Lower lobe of right lung (tissue), 2 donors: Measurements from ENCODE around the gene CPLX3. TPM values are rescaled to one million over a fixed set of nuclear protein-coding genes. Genes with fewer than 3 reads are reported as not detected.
A peak's percentile ranks its signal among the peaks of the same experiment; 100 is the strongest.

Experiments
- ATAC-seq, 2 donors: fragments of 200-7000 bp; cut with Tn5 transposase; one replicate each; pipeline ENCODE4 v1.9.1; 2020 to 2022; ENCODE audit warnings: mild to moderate bottlenecking in 2 of 2, moderate library complexity in 2 of 2
- DNase-seq: peaks from one replicate; pipeline ENCODE4 v3.0.0-alpha.2; 2020
- H3K27ac ChIP-seq: fragments of 200-600 bp; one replicate; pipeline ENCODE4 v1.8.0; 2022
- H3K27me3 ChIP-seq: fragments of 200-600 bp; one replicate; pipeline ENCODE4 v1.8.0; 2022; ENCODE audit warnings: low read depth
- H3K36me3 ChIP-seq: fragments of 200-600 bp; one replicate; pipeline ENCODE4 v1.8.0; 2022; ENCODE audit warnings: mild to moderate bottlenecking
- H3K4me1 ChIP-seq: fragments of 200-600 bp; one replicate; pipeline ENCODE4 v1.8.0; 2022
- H3K4me3 ChIP-seq: fragments of 200-600 bp; one replicate; pipeline ENCODE4 v1.8.0; 2022; ENCODE audit warnings: mild to moderate bottlenecking
- H3K9me3 ChIP-seq: fragments of 200-600 bp; one replicate; pipeline ENCODE4 v1.8.0; 2022
- intact Hi-C: fragments of 100-400 bp; cut with DNase I; formaldehyde crosslinking; loops from one replicate; pipeline ENCODE4 v1.11.0; 2022
- total RNA-seq: library from RNA; stranded (reverse); fragmentation: NEBNext Ultra II Directional; extraction: Animal tissue kit (Norgen Biotek cat#: 25700); gene quantifications from one replicate; pipeline ENCODE4 v1.2.1, GENCODE V29; 2021
- TF ChIP-seq, protein P1 (sequence below): fragments of 200-600 bp; IDR thresholded peaks from one replicate; pipeline ENCODE4 v1.8.0; 2022; ENCODE audit warnings: antibody characterized with exemption, mild to moderate bottlenecking
- donor health status: DM: no; HTN: yes; CAD: no; lungs with severe emphysema.

The CPLX3 gene
- total RNA-seq, 1 donor from 2014 or later: not detected

DNA sequence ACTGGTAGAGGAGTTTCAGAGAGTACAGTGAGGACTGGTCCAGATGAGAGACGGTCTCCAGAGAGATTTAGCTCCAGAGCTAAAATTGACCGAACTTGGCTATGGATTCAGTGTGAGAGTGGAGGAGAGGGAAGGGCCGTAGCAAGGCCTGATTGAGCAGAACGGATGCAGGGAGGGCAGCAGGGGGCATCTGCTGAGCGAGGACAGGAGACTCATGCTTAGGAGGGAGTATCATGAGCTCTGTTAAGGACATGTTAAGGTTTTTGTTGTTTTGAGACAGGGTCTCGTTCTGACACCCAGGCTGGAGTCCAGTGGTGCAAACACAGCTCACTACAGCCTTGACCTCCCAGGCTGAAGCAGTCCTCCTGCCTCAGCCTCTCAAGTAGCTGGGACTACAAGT lies 21.5 kb upstream of the CPLX3 start:
- H3K36me3 ChIP-seq: peaks cover 45% of the 10 kb centered on the region
- ATAC-seq: no peak
- H3K27me3 ChIP-seq: no peaks in the 10 kb centered on the region
- TF ChIP-seq, protein P1, sequence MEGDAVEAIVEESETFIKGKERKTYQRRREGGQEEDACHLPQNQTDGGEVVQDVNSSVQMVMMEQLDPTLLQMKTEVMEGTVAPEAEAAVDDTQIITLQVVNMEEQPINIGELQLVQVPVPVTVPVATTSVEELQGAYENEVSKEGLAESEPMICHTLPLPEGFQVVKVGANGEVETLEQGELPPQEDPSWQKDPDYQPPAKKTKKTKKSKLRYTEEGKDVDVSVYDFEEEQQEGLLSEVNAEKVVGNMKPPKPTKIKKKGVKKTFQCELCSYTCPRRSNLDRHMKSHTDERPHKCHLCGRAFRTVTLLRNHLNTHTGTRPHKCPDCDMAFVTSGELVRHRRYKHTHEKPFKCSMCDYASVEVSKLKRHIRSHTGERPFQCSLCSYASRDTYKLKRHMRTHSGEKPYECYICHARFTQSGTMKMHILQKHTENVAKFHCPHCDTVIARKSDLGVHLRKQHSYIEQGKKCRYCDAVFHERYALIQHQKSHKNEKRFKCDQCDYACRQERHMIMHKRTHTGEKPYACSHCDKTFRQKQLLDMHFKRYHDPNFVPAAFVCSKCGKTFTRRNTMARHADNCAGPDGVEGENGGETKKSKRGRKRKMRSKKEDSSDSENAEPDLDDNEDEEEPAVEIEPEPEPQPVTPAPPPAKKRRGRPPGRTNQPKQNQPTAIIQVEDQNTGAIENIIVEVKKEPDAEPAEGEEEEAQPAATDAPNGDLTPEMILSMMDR: no peak
- DNase-seq: no peak
- no peak overlapping the region for H3K27ac ChIP-seq
- intact Hi-C loops: no loop called here
- peaks cover 5% of the 10 kb centered on the region for H3K4me1 ChIP-seq
- no peaks in the 10 kb centered on the region for H3K9me3 ChIP-seq
- H3K4me3 ChIP-seq: no peak overlapping the region

DNA sequence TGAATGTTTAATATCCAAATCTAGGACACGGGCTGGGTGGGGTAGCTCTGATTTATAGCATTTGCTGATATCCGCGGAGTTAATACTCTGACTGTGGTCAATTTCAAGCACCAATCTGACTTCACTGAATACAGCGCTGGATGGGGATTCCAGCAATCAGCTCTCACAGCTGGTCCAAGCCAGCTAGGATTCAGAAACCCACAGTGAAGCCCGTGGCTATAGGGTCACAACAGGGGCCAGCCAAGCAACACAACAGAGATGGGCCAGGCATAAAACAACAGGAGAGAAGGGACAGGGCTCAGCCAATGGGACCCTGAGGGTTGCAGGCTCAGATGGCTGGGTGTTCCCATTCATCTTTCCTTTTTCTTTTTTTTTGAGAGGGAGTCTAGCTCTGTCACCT lies 19.1 kb upstream of the CPLX3 start:
- TF ChIP-seq, protein P1: no peak
- H3K27me3 ChIP-seq: no peaks in the 10 kb centered on the region
- intact Hi-C loops: no loop called here

DNA sequence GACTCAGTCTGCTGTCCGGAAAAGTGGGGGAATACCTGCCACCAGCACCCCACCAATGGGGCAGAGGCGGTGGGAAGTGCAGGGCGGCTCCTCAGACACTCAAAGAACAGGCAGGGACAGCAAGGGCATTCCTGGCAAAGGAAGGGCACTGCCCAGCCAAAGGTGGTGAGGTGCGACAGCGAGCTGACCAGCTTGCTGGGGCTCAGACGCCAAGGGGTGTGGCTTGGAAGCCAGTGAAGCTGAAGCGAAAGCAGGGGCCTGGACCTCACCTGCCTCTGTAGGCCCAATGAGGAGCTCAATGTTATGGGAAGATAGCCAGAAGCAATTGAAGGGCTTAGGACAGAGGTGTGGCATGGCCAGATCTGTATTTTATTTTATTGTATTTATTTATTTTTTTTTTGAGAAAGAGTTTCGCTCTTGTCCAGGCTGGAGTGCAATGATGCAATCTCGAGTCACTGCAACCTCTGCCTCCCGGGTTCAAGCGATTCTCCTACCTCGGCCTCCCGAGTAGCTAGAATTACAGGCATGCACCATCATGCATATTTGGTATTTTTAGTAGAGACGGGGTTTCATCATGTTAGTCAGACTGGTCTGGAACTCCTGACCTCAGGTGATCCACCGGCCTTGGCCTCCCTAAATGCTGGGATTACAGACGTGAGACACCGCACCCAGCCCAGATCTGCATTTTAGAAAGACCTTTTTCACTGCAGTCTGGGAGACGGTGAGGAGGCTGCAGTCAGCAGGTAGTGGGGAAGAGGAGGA lies 18.2 kb upstream of the CPLX3 start:
- Histone ChIP-seq H3K27me3 (no peaks in the 10 kb centered on the region), H3K4me1 (no peaks in the 10 kb centered on the region), H3K36me3 (peaks cover 12% of the 10 kb centered on the region), H3K27ac (no peak overlapping the region), H3K4me3 (no peak overlapping the region), H3K9me3 (no peaks in the 10 kb centered on the region)
- ATAC-seq (peak; percentile 78 to 92), DNase-seq (peak; percentile 78)
- intact Hi-C loops: no loop called here
- TF ChIP-seq, protein P1: no peak

More for the DNA sequence above, 19.1 kb upstream of the CPLX3 start:
- ATAC-seq (no peak), DNase-seq (no peak)
- no peak overlapping the region for H3K27ac ChIP-seq
- no peaks in the 10 kb centered on the region for H3K4me1 ChIP-seq
- H3K9me3 ChIP-seq: no peaks in the 10 kb centered on the region
- H3K4me3 ChIP-seq: no peak overlapping the region
- peaks cover 22% of the 10 kb centered on the region for H3K36me3 ChIP-seq

DNA sequence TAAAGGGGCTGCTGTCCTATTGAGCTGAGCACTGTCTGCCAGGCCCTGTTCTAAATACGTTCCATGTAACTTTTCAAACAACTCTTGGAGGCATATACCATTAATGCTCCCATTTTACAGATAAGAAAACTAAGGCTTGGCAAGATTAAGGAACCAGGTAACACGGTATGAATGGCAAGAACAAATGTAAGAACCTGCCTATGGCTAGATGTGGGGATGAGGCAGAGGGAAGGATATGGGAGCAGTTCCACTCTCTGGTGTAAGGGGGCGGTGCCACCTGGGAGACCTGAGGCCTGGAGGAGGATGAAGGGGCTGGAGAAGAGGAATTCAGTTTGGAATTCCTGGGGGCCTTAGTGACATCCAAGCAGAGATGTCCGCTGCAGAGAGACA lies 17.6 kb upstream of the CPLX3 start:
- TF ChIP-seq, protein P1: no peak
- H3K9me3 ChIP-seq: no peaks in the 10 kb centered on the region
- no peak for ATAC-seq
- H3K4me1 ChIP-seq: no peaks in the 10 kb centered on the region
- intact Hi-C loops: no loop called here
- H3K27me3 ChIP-seq: no peaks in the 10 kb centered on the region
- no peak overlapping the region for H3K27ac ChIP-seq
- DNase-seq: no peak
- H3K4me3 ChIP-seq: no peak overlapping the region
- peaks cover 6% of the 10 kb centered on the region for H3K36me3 ChIP-seq

DNA sequence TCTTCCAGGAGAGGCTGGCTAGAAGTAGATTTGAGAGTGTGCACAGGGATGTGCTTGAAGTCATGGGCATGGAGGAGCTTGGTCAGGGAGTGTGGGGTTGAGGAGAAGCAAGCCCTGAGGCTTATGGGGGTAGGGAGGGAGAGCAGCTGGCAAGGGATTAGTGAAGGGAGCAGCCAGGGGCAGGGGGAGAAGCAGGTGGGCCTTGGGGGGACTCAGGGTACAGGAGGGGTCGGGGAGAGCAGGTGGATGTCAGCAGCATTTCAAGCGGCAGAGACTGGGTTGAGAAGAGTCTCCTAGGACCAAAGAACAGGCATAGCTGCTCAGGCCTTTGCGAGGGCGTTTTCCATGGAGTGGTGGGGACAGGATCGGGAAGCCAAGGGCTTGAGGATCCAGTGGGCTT lies 17.2 kb upstream of the CPLX3 start:
- intact Hi-C loops: no loop called here
- H3K27me3 ChIP-seq: no peaks in the 10 kb centered on the region
- H3K9me3 ChIP-seq: no peaks in the 10 kb centered on the region
- no peak overlapping the region for H3K4me3 ChIP-seq
- DNase-seq (no peak), ATAC-seq (no peak)
- H3K27ac ChIP-seq: no peak overlapping the region
- no peaks in the 10 kb centered on the region for H3K4me1 ChIP-seq
- TF ChIP-seq, protein P1: no peak
- H3K36me3 ChIP-seq: peaks cover 2% of the 10 kb centered on the region
